Keratinocyte (primary cell): ENCODE measurements around the gene RFC4. TPM values are rescaled to one million over a fixed set of nuclear protein-coding genes. Genes with fewer than 3 reads are reported as not detected.

ENCODE experiments used
- DNase-seq: peaks from one replicate; pipeline ENCODE4 v3.0.0-alpha.2; 2011; ENCODE audit warnings: low read depth, missing footprints, low spot score
- FAIRE-seq: peaks from 2 replicates; lab custom pipeline; 2011; peaks lifted over from hg19 to GRCh38; lab: Jason Lieb, UNC
- H2AFZ ChIP-seq: 2 replicates; pipeline ENCODE4 v1.6.0; 2012; ENCODE audit warnings: low read length, control low read depth, inconsistent platforms; ENCODE audit not compliant: control insufficient read depth
- H3K27ac ChIP-seq: 2 replicates; pipeline ENCODE4 v1.5.1; 2011; ENCODE audit warnings: low read length; ENCODE audit not compliant: control insufficient read depth, insufficient read depth
- H3K27me3 ChIP-seq: 3 replicates; pipeline ENCODE4 v1.6.0; 2011; ENCODE audit warnings: low read length; ENCODE audit not compliant: control insufficient read depth, insufficient read depth; ENCODE audit errors: extremely low read depth
- H3K36me3 ChIP-seq, 2 experiments: 2 replicates in 1 of 2; 3 replicates in 1 of 2; pipeline ENCODE4 v1.5.1; 2011; ENCODE audit warnings: low read length in 2 of 2, mild to moderate bottlenecking in 1 of 2; ENCODE audit not compliant: control insufficient read depth in 2 of 2, insufficient read depth in 2 of 2; ENCODE audit errors: extremely low read depth in 1 of 2
- H3K4me1 ChIP-seq: 3 replicates; pipeline ENCODE4 v1.5.1; 2011; ENCODE audit warnings: low read length; ENCODE audit not compliant: control insufficient read depth, insufficient read depth; ENCODE audit errors: extremely low read depth
- H3K4me2 ChIP-seq: 3 replicates; pipeline ENCODE4 v1.6.0; 2011; ENCODE audit warnings: low read depth, low read length; ENCODE audit not compliant: control insufficient read depth, insufficient read depth; ENCODE audit errors: extremely low read depth
- H3K4me3 ChIP-seq, 3 experiments: fragments of 200-600 bp in 1 of 3; sonication (generic) in 1 of 3; 2 replicates in 2 of 3; 3 replicates in 1 of 3; pipeline ENCODE4 v1.5.1; 2011 to 2016; ENCODE audit warnings: low read length in 3 of 3, mild to moderate bottlenecking in 3 of 3, control low read depth in 2 of 3, inconsistent platforms in 1 of 3, low read depth in 1 of 3, mixed read lengths in 1 of 3, mixed run types in 1 of 3, moderate library complexity in 1 of 3; ENCODE audit not compliant: control insufficient read depth in 2 of 3, insufficient read depth in 2 of 3; ENCODE audit errors: extremely low read depth in 1 of 3
- H3K79me2 ChIP-seq: 2 replicates; pipeline ENCODE4 v1.6.0; 2012; ENCODE audit warnings: low read length; ENCODE audit not compliant: control insufficient read depth, insufficient read depth
- H3K9ac ChIP-seq: 3 replicates; pipeline ENCODE4 v1.6.0; 2011; ENCODE audit warnings: low read length; ENCODE audit not compliant: control insufficient read depth, insufficient read depth; ENCODE audit errors: extremely low read depth
- H3K9me1 ChIP-seq: 3 replicates; pipeline ENCODE4 v1.6.0; 2011; ENCODE audit warnings: low read length; ENCODE audit not compliant: control insufficient read depth, insufficient read depth; ENCODE audit errors: extremely low read depth
- H3K9me3 ChIP-seq: 2 replicates; pipeline ENCODE4 v1.5.1; 2012; ENCODE audit warnings: low read depth, low read length; ENCODE audit not compliant: control insufficient read depth
- H4K20me1 ChIP-seq: 3 replicates; pipeline ENCODE4 v1.6.0; 2011; ENCODE audit warnings: low read length; ENCODE audit not compliant: control insufficient read depth, insufficient read depth; ENCODE audit errors: extremely low read depth
- CTCF ChIP-seq, 3 experiments: IDR thresholded peaks in 1 of 3; conservative IDR thresholded peaks in 1 of 3; optimal IDR thresholded peaks in 1 of 3; 2 replicates in 2 of 3; 3 replicates in 1 of 3; pipeline versions ENCODE3 to v1.5.1; 2011; ENCODE audit warnings: low read length in 3 of 3, mild to moderate bottlenecking in 3 of 3, moderate library complexity in 2 of 3, control low read depth in 1 of 3, inconsistent platforms in 1 of 3; ENCODE audit not compliant: insufficient read depth in 2 of 3; ENCODE audit errors: extremely low read depth in 1 of 3
- EZH2 ChIP-seq: IDR thresholded peaks from one replicate; pipeline ENCODE4 v1.6.1; 2012; ENCODE audit warnings: inconsistent platforms, mild to moderate bottlenecking, low read length, moderate library complexity
- dilution Hi-C: fragments of 300-500 bp; cut with MboI; formaldehyde crosslinking; loops from one replicate; pipeline ENCODE4 v1.7.0; 2020; ENCODE audit warnings: low sequenced_read_pairs; ENCODE audit not compliant: extremely low pct_ligation_motif_present
- polyA minus RNA-seq, 3 experiments: library from RNA; depleted of rRNA, polyadenylated mRNA; stranded (reverse); fragments of >200 nt; gene quantifications; 1 replicate in 1 of 3; 2 replicates in 1 of 3; 3 replicates in 1 of 3; pipeline ENCODE4 v1.2.3, GENCODE V29; 2011
- polyA plus RNA-seq, 5 experiments: library from polyadenylated mRNA; depleted of rRNA in 3 of 5; stranded (reverse) in 3 of 5; stranded (forward) in 1 of 5; unstranded in 1 of 5; fragments of >200 nt; gene quantifications; 1 replicate in 1 of 5; 2 replicates in 3 of 5; 3 replicates in 1 of 5; pipeline versions ENCODE4 v1.2.1 to v1.2.3, GENCODE V29; 2011 to 2012; ENCODE audit warnings: missing spikeins in 2 of 5, low read depth in 1 of 5, low replicate concordance in 1 of 5

Gene RFC4
- polyA plus RNA-seq (8.1 to 22.8 TPM (median 19.7 TPM) in 3 replicates), polyA minus RNA-seq (1.9 to 9.9 TPM (median 6.5 TPM) in 3 replicates)
- 10.3 TPM for polyA plus RNA-seq (2011; ENCODE audit: low read depth)
- 9.1 and 12.3 TPM in 2 replicates for polyA plus RNA-seq (2011; cell fraction: cytosol; rRNA removed)
- 15.4 and 24.0 TPM in 2 replicates for polyA plus RNA-seq (2011; cell fraction: nucleus; rRNA removed)
- polyA plus RNA-seq (2012; ENCODE audit: low replicate concordance), result 13.8 and 22.8 TPM in 2 replicates
- 3.1 TPM for polyA minus RNA-seq (2011; cell fraction: cytosol; rRNA and poly(A)+ RNA removed)
- polyA minus RNA-seq (2011; cell fraction: nucleus; rRNA and poly(A)+ RNA removed), result 2.2 and 4.3 TPM in 2 replicates

GRCh38 chr3:186806089-186807055, at the start of gene RFC4:
Gene RFC4, minus strand, starts transcription at chr3:186806482. Its CDS starts 1,769 bp downstream, at chr3:186804713.
- Histone ChIP-seq H2AFZ (peak within 1 kb of the TSS; percentile 100), H3K9me3 (no peaks in the 10 kb centered on the region), H3K4me1 (peaks cover 14% of the 10 kb centered on the region), H4K20me1 (no peaks in the 10 kb centered on the region), H3K9ac (peak within 1 kb of the TSS; percentile 86), H3K9me1 (no peaks in the 10 kb centered on the region), H3K36me3 (peaks cover 0 to 16% of the 10 kb centered on the region in 2 experiments), H3K4me2 (peak within 1 kb of the TSS; percentile 94), H3K27me3 (no peaks in the 10 kb centered on the region), H3K27ac (peak within 1 kb of the TSS; percentile 84), H3K79me2 (peaks cover 20% of the 10 kb centered on the region), H3K4me3 (peak within 1 kb of the TSS; percentile 57 to 96 (median 74))
- TF ChIP-seq EZH2, result no peak
- TF ChIP-seq CTCF (optimal IDR thresholded peaks at IDR 0.05 in 1 of 3, IDR thresholded peaks at IDR 0.05 in 1 of 3, conservative IDR thresholded peaks at IDR 0.05 in 1 of 3; ENCODE audit: extremely low read depth in 1 of 3, insufficient read depth in 2 of 3, low read length in 3 of 3), result no peak
- dilution Hi-C loops, result no loop called here
- FAIRE-seq (peak; percentile 20), DNase-seq (no peak)

GRCh38 chr3:186854954-186855353, 48.7 kb upstream of the RFC4 start:
- no peak for DNase-seq

More at GRCh38 chr3:186854954-186855353, 48.7 kb upstream of the RFC4 start:
- H3K4me1 ChIP-seq, result no peaks in the 10 kb centered on the region
- no peak overlapping the region for H3K27ac ChIP-seq
- no peak for FAIRE-seq
- H3K27me3 ChIP-seq, result no peaks in the 10 kb centered on the region
- no peak overlapping the region for H3K4me2 ChIP-seq
- H3K9me1 ChIP-seq, result no peaks in the 10 kb centered on the region
- H3K9me3 ChIP-seq, result no peaks in the 10 kb centered on the region
- no peak overlapping the region for H3K4me3 ChIP-seq
- no peaks in the 10 kb centered on the region for H4K20me1 ChIP-seq
- no peak overlapping the region for H3K9ac ChIP-seq
- no peaks in the 10 kb centered on the region for H3K36me3 ChIP-seq
- dilution Hi-C loops, result no loop called here
- TF ChIP-seq EZH2, result no peak
- TF ChIP-seq CTCF (optimal IDR thresholded peaks at IDR 0.05 in 1 of 3, IDR thresholded peaks at IDR 0.05 in 1 of 3, conservative IDR thresholded peaks at IDR 0.05 in 1 of 3; ENCODE audit: extremely low read depth in 1 of 3, insufficient read depth in 2 of 3, low read length in 3 of 3), result no peak
- no peak overlapping the region for H2AFZ ChIP-seq
- no peaks in the 10 kb centered on the region for H3K79me2 ChIP-seq
